ENCODE data around the gene TTC33. TPM values are rescaled to one million over a fixed set of nuclear protein-coding genes. Genes with fewer than 3 reads are reported as not detected.
A peak's percentile ranks its signal among the peaks of the same experiment; 100 is the strongest.

Gene TTC33
- total RNA-seq, 3 donors from 2014 or later (not counting 1 experiment from before 2014, with no cell fraction given) = 7.3 to 11.4 (median 10.0) TPM

DNA sequence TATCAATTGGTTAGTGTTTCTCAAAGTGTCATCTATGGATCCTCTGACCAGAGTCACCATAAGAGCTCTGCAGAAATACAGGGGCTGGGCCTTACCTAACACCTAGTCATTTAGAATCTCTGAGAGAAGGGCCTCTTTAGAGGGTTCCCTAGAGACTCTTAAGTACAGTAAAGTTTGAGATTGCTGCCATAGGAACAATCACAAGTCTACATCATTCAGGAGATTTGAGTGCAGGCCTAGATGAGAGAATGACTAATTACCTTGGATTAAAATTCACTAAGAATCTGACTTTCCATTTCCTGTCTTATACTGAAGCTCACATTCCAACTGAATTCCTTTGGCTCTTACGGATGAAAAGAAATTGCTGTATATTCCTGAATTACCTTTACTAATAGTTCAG lies 258.2 kb downstream of the TTC33 start:
- Mint-ChIP-seq H3K4me1 (peaks cover 4 to 6% of the 10 kb centered on the region in 2 donors), H3K4me3 (no peak overlapping the region), H3K27ac (no peak overlapping the region), H3K27me3 (ENCODE audit: low read depth in 2 of 2) (no peaks in the 10 kb centered on the region), H3K36me3 (no peaks in the 10 kb centered on the region), H3K9me3 (no peaks in the 10 kb centered on the region)
- Histone ChIP-seq H3K36me3 (ENCODE audit: control insufficient read depth, insufficient read depth, low read length) (no peaks in the 10 kb centered on the region), H3K9me3 (ENCODE audit: control insufficient read depth, insufficient read depth, low read length) (no peaks in the 10 kb centered on the region), H3K27me3 (ENCODE audit: control insufficient read depth, insufficient read depth, low read length) (no peaks in the 10 kb centered on the region), H3K27ac (ENCODE audit: low read length) (no peak overlapping the region), H3K4me1 (ENCODE audit: control insufficient read depth, insufficient read depth, low read length) (peaks cover 3% of the 10 kb centered on the region), H3K4me3 (ENCODE audit: low read length) (no peak overlapping the region)
- ATAC-seq = no peak
- intact Hi-C loops (cut with micrococcal nuclease) = no loop called here
- TF ChIP-seq, protein P1, sequence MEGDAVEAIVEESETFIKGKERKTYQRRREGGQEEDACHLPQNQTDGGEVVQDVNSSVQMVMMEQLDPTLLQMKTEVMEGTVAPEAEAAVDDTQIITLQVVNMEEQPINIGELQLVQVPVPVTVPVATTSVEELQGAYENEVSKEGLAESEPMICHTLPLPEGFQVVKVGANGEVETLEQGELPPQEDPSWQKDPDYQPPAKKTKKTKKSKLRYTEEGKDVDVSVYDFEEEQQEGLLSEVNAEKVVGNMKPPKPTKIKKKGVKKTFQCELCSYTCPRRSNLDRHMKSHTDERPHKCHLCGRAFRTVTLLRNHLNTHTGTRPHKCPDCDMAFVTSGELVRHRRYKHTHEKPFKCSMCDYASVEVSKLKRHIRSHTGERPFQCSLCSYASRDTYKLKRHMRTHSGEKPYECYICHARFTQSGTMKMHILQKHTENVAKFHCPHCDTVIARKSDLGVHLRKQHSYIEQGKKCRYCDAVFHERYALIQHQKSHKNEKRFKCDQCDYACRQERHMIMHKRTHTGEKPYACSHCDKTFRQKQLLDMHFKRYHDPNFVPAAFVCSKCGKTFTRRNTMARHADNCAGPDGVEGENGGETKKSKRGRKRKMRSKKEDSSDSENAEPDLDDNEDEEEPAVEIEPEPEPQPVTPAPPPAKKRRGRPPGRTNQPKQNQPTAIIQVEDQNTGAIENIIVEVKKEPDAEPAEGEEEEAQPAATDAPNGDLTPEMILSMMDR (IDR thresholded peaks at IDR 0.05) = no peak
- no CpG with 5 or more reads among the region's 1 CpG for WGBS (ENCODE audit: insufficient coverage)
- no peak for DNase-seq

DNA sequence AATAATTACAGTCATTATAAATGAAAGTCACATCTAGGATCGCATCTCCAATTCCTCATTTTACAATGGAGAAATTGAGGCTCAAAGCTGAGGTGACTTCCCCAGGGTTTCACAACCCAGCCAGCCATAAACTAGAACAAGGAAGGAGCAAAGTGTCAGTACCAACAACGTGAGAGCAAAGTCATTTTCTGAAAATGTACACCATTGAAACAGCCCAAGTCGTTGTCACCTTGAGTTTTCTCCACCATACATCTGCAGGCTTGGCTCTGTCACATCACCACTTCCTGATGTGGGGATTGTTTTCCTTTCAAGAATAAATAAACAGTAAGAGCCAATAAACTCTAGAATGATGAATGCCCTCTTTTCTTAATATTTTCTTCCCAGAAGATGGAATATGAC lies 260.5 kb downstream of the TTC33 start:
- Mint-ChIP-seq H3K4me3 (no peak overlapping the region), H3K4me1 (peaks cover 6 to 10% of the 10 kb centered on the region in 2 donors), H3K36me3 (no peaks in the 10 kb centered on the region), H3K27ac (no peak overlapping the region), H3K9me3 (no peaks in the 10 kb centered on the region), H3K27me3 (ENCODE audit: low read depth in 2 of 2) (peaks cover 4 to 5% of the 10 kb centered on the region in 2 donors)
- no peaks in the 10 kb centered on the region for H3K36me3 ChIP-seq (ENCODE audit: control insufficient read depth, insufficient read depth, low read length)
- H3K9me3 ChIP-seq (ENCODE audit: control insufficient read depth, insufficient read depth, low read length) = no peaks in the 10 kb centered on the region
- ATAC-seq = no peak
- no peak overlapping the region for H3K4me3 ChIP-seq (ENCODE audit: low read length)
- TF ChIP-seq, protein P1 (IDR thresholded peaks at IDR 0.05) = no peak
- H3K4me1 ChIP-seq (ENCODE audit: control insufficient read depth, insufficient read depth, low read length) = peaks cover 3% of the 10 kb centered on the region
- intact Hi-C loops (cut with micrococcal nuclease) = no loop called here
- DNase-seq = no peak
- H3K27me3 ChIP-seq (ENCODE audit: control insufficient read depth, insufficient read depth, low read length) = no peaks in the 10 kb centered on the region
- 58% methylated on average over 2 of the region's 3 CpGs for WGBS (ENCODE audit: insufficient coverage)
- no peak overlapping the region for H3K27ac ChIP-seq (ENCODE audit: low read length)

DNA sequence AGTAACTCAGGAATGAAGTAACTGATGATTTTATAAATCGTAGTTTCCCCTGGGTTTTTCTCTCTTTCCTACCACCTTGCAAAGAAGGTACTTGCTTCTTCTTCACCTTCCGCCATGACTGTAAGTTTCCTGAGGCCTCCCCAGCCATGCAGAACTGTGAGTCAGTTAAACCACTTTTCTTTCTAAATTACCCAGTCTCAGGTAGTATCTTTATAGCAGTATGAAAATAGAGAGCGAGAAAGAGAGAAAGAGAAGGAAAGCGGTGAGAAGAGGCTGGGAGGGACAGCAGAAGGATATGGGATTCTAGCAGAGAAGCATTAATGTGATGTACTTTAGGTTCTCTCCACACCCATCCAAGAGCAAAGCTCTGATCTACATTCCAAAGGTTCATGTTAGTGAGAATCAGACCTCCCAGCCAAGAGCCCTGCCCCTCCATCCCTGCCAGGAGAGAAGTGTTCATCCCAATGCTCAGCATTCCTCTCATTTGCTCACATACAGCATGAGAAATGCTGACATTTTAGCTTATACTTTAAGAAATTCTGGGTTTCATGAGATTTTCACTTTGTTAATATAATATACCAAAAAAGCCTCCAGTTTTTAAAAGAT lies 261.0 kb downstream of the TTC33 start:
- H3K9me3 ChIP-seq (ENCODE audit: control insufficient read depth, insufficient read depth, low read length) = no peaks in the 10 kb centered on the region
- peaks cover 3% of the 10 kb centered on the region for H3K4me1 ChIP-seq (ENCODE audit: control insufficient read depth, insufficient read depth, low read length)
- TF ChIP-seq, protein P1 (IDR thresholded peaks at IDR 0.05) = no peak
- ATAC-seq (no peak), DNase-seq (no peak)
- no peaks in the 10 kb centered on the region for H3K27me3 ChIP-seq (ENCODE audit: control insufficient read depth, insufficient read depth, low read length)
- Mint-ChIP-seq H3K4me1 (peaks cover 6 to 10% of the 10 kb centered on the region in 2 donors), H3K9me3 (no peaks in the 10 kb centered on the region), H3K27me3 (ENCODE audit: low read depth in 2 of 2) (peaks cover 4 to 5% of the 10 kb centered on the region in 2 donors), H3K27ac (no peak overlapping the region), H3K36me3 (no peaks in the 10 kb centered on the region), H3K4me3 (no peak overlapping the region)
- WGBS (ENCODE audit: insufficient coverage) = 93% methylated on average over 3 of the region's 4 CpGs
- H3K4me3 ChIP-seq (ENCODE audit: low read length) = no peak overlapping the region
- intact Hi-C loops (cut with micrococcal nuclease) = no loop called here
- H3K36me3 ChIP-seq (ENCODE audit: control insufficient read depth, insufficient read depth, low read length) = no peaks in the 10 kb centered on the region
- H3K27ac ChIP-seq (ENCODE audit: low read length) = no peak overlapping the region

DNA sequence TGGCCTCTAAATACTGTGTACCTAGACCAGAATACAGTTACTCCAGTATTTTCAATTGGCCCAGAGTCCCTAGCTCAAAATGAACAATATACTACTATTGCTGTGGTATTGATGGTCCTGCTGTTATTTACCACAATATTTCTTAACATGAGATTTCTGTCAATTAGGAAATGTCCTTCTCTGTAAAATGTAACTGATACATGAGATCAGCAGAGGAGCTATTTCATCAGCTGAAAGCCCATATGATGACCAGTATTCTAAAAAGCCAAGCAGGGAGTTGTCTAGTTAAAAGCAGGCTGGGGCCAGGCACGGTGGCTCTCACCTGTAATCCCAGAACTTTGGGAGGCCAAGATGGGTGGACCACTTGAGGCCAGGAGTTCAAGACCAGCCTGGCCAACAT lies 263.7 kb downstream of the TTC33 start:
- no peak overlapping the region for H3K4me3 ChIP-seq (ENCODE audit: low read length)
- no peaks in the 10 kb centered on the region for H3K27me3 ChIP-seq (ENCODE audit: control insufficient read depth, insufficient read depth, low read length)
- TF ChIP-seq, protein P1 (IDR thresholded peaks at IDR 0.05) = no peak
- intact Hi-C loops (cut with micrococcal nuclease) = no loop called here
- Mint-ChIP-seq H3K9me3 (no peaks in the 10 kb centered on the region), H3K27me3 (ENCODE audit: low read depth in 2 of 2) (peaks cover 4 to 5% of the 10 kb centered on the region in 2 donors), H3K4me3 (no peak overlapping the region), H3K27ac (peak overlapping the region in 1 of 2 donors; percentile 4), H3K4me1 (peaks cover 12 to 14% of the 10 kb centered on the region in 2 donors), H3K36me3 (no peaks in the 10 kb centered on the region)
- H3K27ac ChIP-seq (ENCODE audit: low read length) = no peak overlapping the region
- H3K4me1 ChIP-seq (ENCODE audit: control insufficient read depth, insufficient read depth, low read length) = peaks cover 3% of the 10 kb centered on the region
- ATAC-seq = no peak
- DNase-seq = no peak
- no peaks in the 10 kb centered on the region for H3K9me3 ChIP-seq (ENCODE audit: control insufficient read depth, insufficient read depth, low read length)
- 100% methylated on average over 1 of the region's 1 CpG for WGBS (ENCODE audit: insufficient coverage)
- H3K36me3 ChIP-seq (ENCODE audit: control insufficient read depth, insufficient read depth, low read length) = no peaks in the 10 kb centered on the region
